ENCODE measurements around the gene PCP4. TPM values are rescaled to one million over a fixed set of nuclear protein-coding genes. Genes with fewer than 3 reads are reported as not detected.

The PCP4 gene
- total RNA-seq, 1 donor from 2014 or later: not detected

DNA sequence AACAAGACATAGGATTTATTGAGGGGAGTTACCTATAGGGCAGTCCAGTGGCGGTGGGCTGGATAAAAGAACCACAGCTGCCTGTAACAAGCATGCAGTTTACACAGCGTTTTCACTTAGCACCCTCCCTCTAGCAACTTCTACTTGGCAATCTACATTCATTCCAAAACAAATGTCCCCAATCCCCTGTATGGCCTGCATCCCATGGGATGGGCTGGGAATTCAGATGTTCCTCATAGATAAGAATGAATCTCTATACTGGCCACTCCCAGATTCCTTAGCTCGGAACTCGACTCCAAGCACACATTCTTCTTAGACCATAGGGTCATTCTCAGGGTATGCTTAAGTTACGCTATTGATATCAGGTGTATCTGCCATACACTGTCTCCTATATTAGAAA, 33.3 kb downstream of the PCP4 start:
- H3K27me3 ChIP-seq (ENCODE audit: control insufficient read depth, insufficient read depth, low read length): no peaks in the 10 kb centered on the region
- H3K4me3 ChIP-seq (ENCODE audit: low read depth, low read length): no peak overlapping the region
- TF ChIP-seq, protein P1, sequence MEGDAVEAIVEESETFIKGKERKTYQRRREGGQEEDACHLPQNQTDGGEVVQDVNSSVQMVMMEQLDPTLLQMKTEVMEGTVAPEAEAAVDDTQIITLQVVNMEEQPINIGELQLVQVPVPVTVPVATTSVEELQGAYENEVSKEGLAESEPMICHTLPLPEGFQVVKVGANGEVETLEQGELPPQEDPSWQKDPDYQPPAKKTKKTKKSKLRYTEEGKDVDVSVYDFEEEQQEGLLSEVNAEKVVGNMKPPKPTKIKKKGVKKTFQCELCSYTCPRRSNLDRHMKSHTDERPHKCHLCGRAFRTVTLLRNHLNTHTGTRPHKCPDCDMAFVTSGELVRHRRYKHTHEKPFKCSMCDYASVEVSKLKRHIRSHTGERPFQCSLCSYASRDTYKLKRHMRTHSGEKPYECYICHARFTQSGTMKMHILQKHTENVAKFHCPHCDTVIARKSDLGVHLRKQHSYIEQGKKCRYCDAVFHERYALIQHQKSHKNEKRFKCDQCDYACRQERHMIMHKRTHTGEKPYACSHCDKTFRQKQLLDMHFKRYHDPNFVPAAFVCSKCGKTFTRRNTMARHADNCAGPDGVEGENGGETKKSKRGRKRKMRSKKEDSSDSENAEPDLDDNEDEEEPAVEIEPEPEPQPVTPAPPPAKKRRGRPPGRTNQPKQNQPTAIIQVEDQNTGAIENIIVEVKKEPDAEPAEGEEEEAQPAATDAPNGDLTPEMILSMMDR (IDR thresholded peaks at IDR 0.05; ENCODE audit: insufficient read depth, low read length, severe bottlenecking): no peak
- H3K36me3 ChIP-seq (ENCODE audit: control insufficient read depth, insufficient read depth, low read length): no peaks in the 10 kb centered on the region
- FAIRE-seq (no peak), DNase-seq (ENCODE audit: low read depth) (no peak)

DNA sequence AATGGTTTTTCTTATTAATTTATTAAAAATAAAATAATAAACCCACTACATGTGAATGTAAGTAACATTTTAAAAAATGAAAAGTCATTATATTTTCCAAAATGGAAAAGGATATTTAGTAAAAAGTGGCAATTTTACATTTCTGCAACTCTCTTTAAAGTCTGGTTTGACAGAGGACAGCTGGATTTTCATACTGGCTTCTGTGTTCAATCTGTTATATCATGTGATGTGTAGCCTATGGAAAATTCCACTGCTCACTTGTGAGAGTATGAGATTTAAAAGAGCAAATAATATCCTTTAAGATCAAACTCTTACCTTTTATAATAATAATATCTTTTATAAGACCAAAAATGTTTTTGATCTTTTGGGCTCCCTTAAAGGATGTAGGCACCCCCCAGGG, 33.7 kb downstream of the PCP4 start:
- DNase-seq (ENCODE audit: low read depth) (no peak), FAIRE-seq (no peak)
- no peak overlapping the region for H3K4me3 ChIP-seq (ENCODE audit: low read depth, low read length)
- H3K36me3 ChIP-seq (ENCODE audit: control insufficient read depth, insufficient read depth, low read length): no peaks in the 10 kb centered on the region
- TF ChIP-seq, protein P1 (IDR thresholded peaks at IDR 0.05; ENCODE audit: insufficient read depth, low read length, severe bottlenecking): no peak
- no peaks in the 10 kb centered on the region for H3K27me3 ChIP-seq (ENCODE audit: control insufficient read depth, insufficient read depth, low read length)

DNA sequence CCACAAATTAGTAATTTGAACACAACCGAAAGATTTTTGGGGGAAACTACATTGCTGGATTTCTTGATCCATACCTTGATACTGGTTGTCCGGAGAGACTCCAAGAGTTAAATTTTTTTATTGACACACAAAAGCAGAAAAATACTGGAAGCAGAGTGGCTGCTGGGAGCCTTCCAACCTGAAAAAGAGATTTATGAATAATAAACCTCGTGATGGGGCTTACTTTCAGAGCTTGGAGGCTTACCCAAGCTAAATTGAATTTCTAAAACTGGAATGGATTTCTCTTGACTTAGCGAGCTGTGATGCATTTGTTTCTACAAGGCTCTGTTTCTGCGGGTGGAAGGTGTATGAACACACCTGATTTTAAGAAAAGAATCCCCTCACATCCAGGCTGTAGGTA, 35.7 kb downstream of the PCP4 start:
- Histone ChIP-seq H3K4me3 (ENCODE audit: low read depth, low read length) (no peak overlapping the region), H3K27me3 (ENCODE audit: control insufficient read depth, insufficient read depth, low read length) (no peaks in the 10 kb centered on the region), H3K36me3 (ENCODE audit: control insufficient read depth, insufficient read depth, low read length) (no peaks in the 10 kb centered on the region)
- DNase-seq (ENCODE audit: low read depth) (no peak), FAIRE-seq (no peak)
- TF ChIP-seq, protein P1 (IDR thresholded peaks at IDR 0.05; ENCODE audit: insufficient read depth, low read length, severe bottlenecking): no peak

DNA sequence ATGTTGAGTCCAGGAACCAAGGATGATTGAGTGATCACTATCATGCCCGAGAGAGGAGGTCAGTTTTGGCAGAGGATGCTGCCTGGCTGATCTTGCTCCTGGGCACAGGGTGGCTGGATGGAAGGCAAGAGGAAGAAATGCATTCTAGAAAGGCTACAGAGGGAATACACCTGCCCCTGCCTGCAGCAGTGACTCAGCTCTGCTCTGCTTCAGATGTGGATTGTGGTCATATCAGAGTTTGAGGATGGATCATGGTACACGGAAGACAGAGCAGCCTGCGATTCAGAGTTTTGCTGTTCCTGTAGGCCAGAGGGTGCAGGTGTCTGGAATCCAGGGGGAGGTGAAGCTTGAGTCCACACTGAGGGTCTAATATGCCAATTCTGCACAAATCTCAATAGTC, 37.2 kb downstream of the PCP4 start:
- no peaks in the 10 kb centered on the region for H3K36me3 ChIP-seq (ENCODE audit: control insufficient read depth, insufficient read depth, low read length)
- DNase-seq (ENCODE audit: low read depth) (no peak), FAIRE-seq (peak; percentile 64)

DNA sequence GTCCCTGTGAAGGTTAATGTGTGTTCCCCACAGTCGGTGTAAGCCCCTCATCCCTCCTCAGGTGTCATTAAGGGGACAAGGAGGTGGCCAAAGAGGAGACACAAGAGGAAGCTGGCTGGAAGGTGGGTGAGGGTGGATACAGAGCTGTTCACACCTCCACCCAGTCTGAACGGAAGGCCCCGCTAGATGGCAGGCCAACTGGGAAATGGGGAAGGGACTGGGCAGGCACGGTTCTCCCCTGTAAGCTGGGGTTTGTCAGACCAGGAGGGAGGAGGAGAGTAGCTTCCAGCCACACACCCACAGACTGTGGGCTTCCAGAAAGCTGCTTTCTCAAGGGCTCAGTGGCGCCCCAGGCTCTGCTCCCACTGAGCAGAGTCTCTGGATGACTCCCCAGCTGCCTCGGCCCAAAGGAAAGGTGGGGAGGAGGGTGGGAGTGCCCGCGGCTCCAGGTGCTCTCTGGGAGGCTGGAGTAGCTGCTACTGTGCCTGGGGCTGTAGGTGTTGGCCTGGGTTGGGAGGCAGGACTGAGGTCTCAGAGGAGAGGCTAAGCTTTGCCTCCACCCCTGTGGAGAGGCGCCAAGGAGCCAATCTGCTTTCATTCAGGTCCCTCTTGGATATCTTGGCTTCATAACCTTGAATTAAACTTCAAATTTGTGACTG, 41.2 kb downstream of the PCP4 start:
- FAIRE-seq (no peak), DNase-seq (ENCODE audit: low read depth) (no peak)
- no peak overlapping the region for H3K4me3 ChIP-seq (ENCODE audit: low read depth, low read length)
- H3K36me3 ChIP-seq (ENCODE audit: control insufficient read depth, insufficient read depth, low read length): no peaks in the 10 kb centered on the region
- no peaks in the 10 kb centered on the region for H3K27me3 ChIP-seq (ENCODE audit: control insufficient read depth, insufficient read depth, low read length)
- TF ChIP-seq, protein P1 (IDR thresholded peaks at IDR 0.05; ENCODE audit: insufficient read depth, low read length, severe bottlenecking): no peak

More for the DNA sequence above, 37.2 kb downstream of the PCP4 start:
- Histone ChIP-seq H3K4me3 (ENCODE audit: low read depth, low read length) (no peak overlapping the region), H3K27me3 (ENCODE audit: control insufficient read depth, insufficient read depth, low read length) (no peaks in the 10 kb centered on the region)
- TF ChIP-seq, protein P1 (IDR thresholded peaks at IDR 0.05; ENCODE audit: insufficient read depth, low read length, severe bottlenecking): no peak
